ENCODE results near the gene POU6F1.

The POU6F1 gene

GRCh38 chr12:51174501-51174900, 43.4 kb downstream of the POU6F1 start:
- DNase-seq = no peak
- TF ChIP-seq, protein P1, sequence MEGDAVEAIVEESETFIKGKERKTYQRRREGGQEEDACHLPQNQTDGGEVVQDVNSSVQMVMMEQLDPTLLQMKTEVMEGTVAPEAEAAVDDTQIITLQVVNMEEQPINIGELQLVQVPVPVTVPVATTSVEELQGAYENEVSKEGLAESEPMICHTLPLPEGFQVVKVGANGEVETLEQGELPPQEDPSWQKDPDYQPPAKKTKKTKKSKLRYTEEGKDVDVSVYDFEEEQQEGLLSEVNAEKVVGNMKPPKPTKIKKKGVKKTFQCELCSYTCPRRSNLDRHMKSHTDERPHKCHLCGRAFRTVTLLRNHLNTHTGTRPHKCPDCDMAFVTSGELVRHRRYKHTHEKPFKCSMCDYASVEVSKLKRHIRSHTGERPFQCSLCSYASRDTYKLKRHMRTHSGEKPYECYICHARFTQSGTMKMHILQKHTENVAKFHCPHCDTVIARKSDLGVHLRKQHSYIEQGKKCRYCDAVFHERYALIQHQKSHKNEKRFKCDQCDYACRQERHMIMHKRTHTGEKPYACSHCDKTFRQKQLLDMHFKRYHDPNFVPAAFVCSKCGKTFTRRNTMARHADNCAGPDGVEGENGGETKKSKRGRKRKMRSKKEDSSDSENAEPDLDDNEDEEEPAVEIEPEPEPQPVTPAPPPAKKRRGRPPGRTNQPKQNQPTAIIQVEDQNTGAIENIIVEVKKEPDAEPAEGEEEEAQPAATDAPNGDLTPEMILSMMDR (IDR thresholded peaks at IDR 0.05; ENCODE audit: low read depth, low read length) = no peak
- Histone ChIP-seq H3K4me1 (no peaks in the 10 kb centered on the region), H3K27me3 (no peaks in the 10 kb centered on the region), H3K9me3 (no peaks in the 10 kb centered on the region), H3K36me3 (no peaks in the 10 kb centered on the region), H3K4me3 (ENCODE audit: low read depth, low read length) (no peak overlapping the region)

DNA sequence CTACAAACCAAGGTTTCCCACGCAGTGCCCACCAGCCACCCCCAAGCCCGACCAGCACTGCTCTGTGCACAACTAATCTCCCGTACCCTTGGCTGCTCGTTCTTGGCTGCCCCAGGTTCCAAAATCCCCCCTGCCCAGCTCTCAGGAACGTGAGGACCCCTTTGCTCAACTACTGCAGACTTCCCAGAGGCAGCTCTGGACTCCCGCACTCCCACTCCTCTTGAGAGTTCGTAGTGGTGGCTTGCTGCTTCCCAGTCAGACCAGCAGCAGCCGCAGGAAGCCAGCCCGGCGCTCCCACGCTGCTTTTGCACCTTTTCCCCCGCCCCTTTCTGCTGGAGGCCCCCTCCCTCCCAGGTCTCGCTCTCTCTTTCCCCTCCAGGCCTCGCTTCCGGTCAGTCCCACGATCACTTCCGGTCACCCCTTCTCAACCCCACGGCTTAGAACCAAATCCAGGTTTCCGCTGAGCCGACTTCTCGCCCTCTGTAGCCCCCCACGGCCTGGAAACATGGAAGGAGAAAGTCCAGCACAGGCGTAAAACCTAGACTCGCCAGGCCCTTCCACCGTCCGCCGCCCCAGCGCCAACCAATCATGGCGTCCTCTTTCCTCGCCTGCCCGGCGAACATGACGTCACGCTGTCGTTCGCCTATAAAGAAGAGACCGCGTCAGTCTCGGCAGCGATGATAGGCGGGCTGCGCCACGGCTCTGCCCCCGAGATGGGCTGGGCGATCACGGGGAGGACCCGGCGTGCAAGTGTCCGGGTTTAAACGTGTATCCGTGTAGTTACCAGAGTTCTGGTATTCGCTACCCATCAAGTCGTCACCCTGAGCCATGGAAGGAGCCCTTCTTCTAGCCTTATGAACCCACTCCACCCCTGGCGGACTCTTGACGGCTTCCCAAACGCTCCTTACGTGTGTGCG, 45.1 kb downstream of the POU6F1 start, which contains the start of gene TFCP2:
Gene TFCP2, minus strand, starts transcription at position 621 of the 917 bp plus-strand sequence. CDS start 713 bp downstream, outside the sequence.
- TF ChIP-seq, protein P1 (IDR thresholded peaks at IDR 0.05; ENCODE audit: low read depth, low read length) = no peak
- DNase-seq = peak; percentile 97
- peak within 1 kb of the TSS; percentile 94 for H3K4me3 ChIP-seq (ENCODE audit: low read depth, low read length)
- H3K27me3 ChIP-seq = no peaks in the 10 kb centered on the region
- no peaks in the 10 kb centered on the region for H3K4me1 ChIP-seq
- no peaks in the 10 kb centered on the region; the same call in 1 of the 2 replicates for H3K36me3 ChIP-seq
- no peaks in the 10 kb centered on the region for H3K9me3 ChIP-seq

DNA sequence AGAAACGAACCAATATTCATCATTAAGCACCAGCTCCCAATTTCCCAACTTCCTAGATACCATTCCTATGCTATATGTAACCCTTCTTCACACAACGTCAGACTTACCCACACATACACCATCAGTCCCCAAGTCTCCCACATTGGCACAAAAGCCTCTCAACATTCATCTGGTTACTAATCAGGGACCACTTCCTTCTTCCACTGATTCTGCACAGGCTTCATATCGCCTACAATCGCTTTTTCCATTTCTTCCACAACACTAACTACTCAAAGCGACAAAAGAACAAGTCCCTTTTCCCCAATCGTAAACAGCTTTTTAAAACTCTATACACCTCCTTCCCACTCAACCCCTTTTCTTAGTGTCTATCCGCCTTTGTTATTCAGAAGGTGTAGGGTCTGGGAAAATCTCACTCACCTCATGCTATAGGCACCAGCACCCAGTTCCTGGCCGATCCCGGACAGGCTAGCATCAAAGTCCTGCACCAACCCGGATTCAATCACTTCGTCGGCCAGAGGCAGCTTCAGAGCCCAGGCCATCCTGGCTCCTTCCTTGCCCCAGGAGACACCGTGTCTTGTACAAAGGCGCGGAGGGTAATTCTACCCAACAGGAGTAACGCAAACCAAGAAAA, 45.9 kb downstream of the POU6F1 start:
- DNase-seq = no peak
- H3K36me3 ChIP-seq = no peaks in the 10 kb centered on the region; the same call in 1 of the 2 replicates
- TF ChIP-seq, protein P1 (IDR thresholded peaks at IDR 0.05; ENCODE audit: low read depth, low read length) = no peak
- peak overlapping the region; percentile 94 for H3K4me3 ChIP-seq (ENCODE audit: low read depth, low read length)
- H3K9me3 ChIP-seq = no peaks in the 10 kb centered on the region
- no peaks in the 10 kb centered on the region for H3K4me1 ChIP-seq
- H3K27me3 ChIP-seq = no peaks in the 10 kb centered on the region

GRCh38 chr12:51163795-51164194, 54.1 kb downstream of the POU6F1 start:
- TF ChIP-seq, protein P1 (IDR thresholded peaks at IDR 0.05; ENCODE audit: low read depth, low read length) = no peak
- no peaks in the 10 kb centered on the region for H3K9me3 ChIP-seq
- H3K27me3 ChIP-seq = no peaks in the 10 kb centered on the region
- no peak overlapping the region for H3K4me3 ChIP-seq (ENCODE audit: low read depth, low read length)
- no peaks in the 10 kb centered on the region for H3K4me1 ChIP-seq
- H3K36me3 ChIP-seq = peaks cover 2% of the 10 kb centered on the region
- no peak for DNase-seq

DNA sequence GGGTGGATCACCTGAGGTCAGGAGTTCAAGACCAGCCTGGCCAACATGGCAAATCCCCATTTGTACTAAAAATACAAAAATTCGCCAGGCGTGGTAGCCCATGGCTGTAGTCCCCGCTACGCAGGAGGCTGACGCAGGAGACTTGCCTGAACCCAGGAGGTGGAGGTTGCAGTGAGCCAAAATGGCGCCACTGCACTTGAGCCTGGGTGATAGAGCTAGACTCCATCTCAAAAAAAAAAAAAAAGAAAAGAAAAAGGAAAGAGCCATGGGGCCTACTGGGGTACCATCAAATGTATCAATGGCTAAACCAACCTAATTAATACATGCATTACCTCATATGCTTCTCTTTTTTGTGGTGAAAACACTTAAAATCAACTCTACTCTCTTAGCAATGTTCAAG, 55.6 kb downstream of the POU6F1 start:
- H3K36me3 ChIP-seq = peaks cover 2% of the 10 kb centered on the region
- no peaks in the 10 kb centered on the region for H3K4me1 ChIP-seq
- TF ChIP-seq, protein P1 (IDR thresholded peaks at IDR 0.05; ENCODE audit: low read depth, low read length) = no peak
- no peaks in the 10 kb centered on the region for H3K9me3 ChIP-seq
- H3K27me3 ChIP-seq = no peaks in the 10 kb centered on the region
- DNase-seq = no peak
- H3K4me3 ChIP-seq (ENCODE audit: low read depth, low read length) = no peak overlapping the region
